GM13977 (cell line): ENCODE results near the gene LAP3.

Source experiments
- DNase-seq: peaks from one replicate; pipeline ENCODE4 v3.0.0; 2012; ENCODE audit warnings: low spot score
- in situ Hi-C: fragments of 300-500 bp; cut with MboI; formaldehyde crosslinking; loops from one replicate; pipeline ENCODE4 v1.12.0; 2022; ENCODE audit warnings: low sequenced_read_pairs, low pct_unique_long_range_greater_than_20kb, mixed read lengths, inconsistent platforms; ENCODE audit not compliant: unreplicated experiment
- TF ChIP-seq, protein P1 (sequence below): IDR thresholded peaks from 2 replicates; pipeline ENCODE4 v1.5.1; 2012; ENCODE audit warnings: mild to moderate bottlenecking, control low read depth; ENCODE audit not compliant: insufficient read depth; ENCODE audit errors: extremely low read depth, missing control alignments

LAP3 gene

DNA sequence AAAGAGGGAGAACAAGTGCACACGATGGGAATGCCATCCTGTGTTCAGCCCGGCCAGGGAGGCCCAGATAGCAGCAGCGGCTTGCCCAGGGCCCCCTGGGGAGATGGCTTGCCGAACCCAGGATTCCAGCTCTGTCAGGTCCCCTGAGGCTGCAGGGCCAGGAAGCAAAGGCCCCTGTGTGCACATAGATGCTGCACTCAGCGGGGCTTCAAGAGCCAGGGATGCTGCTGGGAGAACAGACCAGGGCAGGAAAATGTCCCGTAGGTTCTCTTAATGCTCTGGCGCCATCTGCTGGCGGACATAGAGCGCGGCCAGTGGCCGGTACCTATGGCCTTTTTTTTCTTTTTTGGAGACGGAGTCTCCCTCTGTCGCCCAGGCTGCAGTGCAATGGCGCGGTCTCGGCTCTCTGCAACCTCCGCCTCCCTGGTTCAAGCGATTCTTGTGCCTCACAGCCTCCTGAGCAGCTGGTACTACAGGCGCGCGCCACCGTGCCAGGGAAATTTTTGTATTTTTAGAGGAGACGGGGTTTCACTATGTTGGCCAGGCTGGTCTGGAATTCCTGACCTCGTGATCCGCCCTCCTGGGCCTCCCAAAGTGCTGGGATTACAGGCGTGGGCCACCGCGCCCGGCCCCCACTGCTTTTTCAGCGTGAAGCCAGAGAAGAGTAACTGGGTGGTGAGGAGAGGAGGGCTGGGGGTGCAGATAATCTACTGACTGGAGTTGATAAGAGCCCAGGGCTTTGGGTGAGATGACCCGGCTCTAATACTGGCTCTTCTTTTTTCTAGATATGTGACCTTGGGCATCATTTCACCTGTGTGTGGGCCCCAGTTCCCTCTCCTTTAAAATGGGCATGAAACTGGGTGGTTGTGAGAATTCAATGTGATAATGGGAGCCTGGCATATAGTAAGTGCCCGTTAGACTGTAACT is 60.0 kb downstream of the LAP3 start:
- peak; percentile 88 for DNase-seq
- in situ Hi-C loops, result no loop called here
- TF ChIP-seq, protein P1, sequence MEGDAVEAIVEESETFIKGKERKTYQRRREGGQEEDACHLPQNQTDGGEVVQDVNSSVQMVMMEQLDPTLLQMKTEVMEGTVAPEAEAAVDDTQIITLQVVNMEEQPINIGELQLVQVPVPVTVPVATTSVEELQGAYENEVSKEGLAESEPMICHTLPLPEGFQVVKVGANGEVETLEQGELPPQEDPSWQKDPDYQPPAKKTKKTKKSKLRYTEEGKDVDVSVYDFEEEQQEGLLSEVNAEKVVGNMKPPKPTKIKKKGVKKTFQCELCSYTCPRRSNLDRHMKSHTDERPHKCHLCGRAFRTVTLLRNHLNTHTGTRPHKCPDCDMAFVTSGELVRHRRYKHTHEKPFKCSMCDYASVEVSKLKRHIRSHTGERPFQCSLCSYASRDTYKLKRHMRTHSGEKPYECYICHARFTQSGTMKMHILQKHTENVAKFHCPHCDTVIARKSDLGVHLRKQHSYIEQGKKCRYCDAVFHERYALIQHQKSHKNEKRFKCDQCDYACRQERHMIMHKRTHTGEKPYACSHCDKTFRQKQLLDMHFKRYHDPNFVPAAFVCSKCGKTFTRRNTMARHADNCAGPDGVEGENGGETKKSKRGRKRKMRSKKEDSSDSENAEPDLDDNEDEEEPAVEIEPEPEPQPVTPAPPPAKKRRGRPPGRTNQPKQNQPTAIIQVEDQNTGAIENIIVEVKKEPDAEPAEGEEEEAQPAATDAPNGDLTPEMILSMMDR, result peak; percentile 91

DNA sequence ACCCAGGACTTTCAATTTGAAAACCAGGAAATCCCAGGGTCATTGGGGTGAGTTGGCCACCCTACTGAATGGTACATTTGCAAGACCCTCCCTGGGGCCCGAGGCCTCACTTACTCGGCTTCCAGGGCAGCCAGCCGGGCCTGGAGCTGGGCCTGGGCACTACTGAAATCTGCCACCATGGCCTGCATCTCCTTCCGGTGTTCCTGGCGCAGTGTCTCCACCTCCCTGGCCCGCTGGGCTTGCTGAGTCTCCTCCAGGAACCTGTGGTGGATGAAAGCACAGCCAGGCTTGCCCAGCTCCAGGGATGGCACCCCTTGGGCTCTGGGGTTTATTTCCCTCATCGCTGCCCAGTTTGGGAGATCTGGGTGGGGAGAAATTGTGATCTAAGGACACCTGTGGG is 62.1 kb downstream of the LAP3 start:
- in situ Hi-C loops, result no loop called here
- DNase-seq, result no peak
- TF ChIP-seq, protein P1, result no peak

DNA sequence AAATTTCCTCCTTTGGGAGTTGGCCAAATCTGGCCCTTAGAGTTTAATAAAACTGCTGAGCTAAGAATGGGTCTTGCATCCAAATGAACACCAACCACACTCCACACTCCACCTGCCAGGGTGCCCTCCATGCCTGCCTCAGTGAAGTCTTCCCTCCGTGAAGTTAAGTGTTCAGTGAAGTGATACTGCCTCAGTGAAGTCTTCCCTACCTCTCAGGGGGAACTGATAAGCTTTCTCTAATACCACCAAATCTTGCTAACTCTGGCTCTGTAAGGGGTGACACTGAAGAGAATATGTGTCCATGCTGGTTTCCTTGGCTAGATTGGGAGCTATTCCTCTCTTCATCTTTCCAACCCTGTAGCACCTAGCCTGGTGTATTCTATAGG is 65.4 kb downstream of the LAP3 start:
- no peak for DNase-seq
- in situ Hi-C loops, result no loop called here
- TF ChIP-seq, protein P1, result no peak

DNA sequence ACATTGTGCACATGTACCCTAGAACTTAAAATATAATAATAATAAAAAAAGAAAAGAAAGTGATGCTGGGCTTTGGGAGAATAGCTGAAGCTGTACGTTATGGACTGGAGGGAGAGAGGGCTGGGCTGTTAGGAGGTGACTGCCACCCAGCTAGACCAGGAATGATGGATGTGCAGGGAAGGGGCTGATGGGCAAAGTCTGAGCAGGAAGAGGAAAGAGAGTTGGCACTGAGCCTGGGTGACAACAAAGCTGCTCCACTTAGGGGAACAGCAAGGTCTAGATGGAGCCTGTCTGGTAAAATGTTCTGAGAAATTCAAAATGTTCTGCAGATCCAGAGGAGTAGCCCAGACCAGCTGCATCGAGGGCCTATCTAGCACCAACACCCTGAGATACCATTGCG is 69.7 kb downstream of the LAP3 start:
- in situ Hi-C loops, result no loop called here
- TF ChIP-seq, protein P1, result no peak
- no peak for DNase-seq

DNA sequence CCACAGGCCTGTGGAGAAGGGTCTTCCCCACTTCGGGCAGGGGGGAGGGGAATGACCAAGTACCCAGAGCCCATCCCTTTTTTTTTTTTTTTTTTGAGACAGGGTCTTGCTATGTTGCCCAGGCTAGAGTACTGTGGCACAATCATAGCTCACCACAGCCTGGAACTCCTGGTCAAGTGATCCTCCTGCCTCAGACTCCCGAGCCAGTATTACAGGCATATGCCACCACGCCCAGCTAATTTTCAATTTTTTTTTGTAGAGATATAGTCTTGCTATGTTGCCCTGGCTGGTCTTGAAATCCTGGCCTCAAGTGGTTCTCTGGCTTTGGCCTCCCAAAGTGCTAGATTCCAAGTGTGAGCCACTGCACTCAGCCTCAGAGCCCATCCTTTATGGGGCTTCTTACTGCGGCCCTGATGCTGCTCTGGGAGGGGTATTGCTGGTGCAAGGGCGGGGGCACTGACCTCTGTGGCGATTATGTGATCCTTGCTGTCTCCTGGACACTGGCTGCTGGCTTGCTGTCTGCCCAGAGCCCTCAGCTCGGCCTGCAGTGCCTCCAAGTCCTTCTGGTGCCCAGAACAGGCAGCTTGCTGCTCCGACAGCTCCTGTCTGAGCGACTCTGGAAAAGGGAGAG is 70.3 kb downstream of the LAP3 start:
- in situ Hi-C loops, result no loop called here
- DNase-seq, result no peak
- TF ChIP-seq, protein P1, result no peak

DNA sequence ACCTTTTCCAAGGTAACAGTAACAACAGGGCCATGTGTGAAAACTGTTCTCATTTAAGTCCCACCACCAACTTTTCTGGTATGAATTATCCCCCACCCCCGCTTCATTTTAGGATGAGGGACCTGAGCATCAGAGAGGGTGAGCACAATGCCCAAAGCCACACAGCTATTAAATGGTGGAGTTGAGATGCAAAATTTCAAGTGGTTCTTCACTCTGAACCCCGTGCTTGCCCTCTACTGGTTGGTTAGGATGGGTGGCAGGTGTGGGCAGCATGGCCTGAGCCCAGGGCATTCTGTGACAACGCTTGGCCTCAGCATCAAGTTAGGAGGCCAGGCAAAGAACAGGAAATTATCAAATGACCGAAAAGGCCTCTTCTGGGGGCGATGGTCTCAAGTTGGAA is 70.9 kb downstream of the LAP3 start:
- in situ Hi-C loops, result no loop called here
- DNase-seq, result no peak
- TF ChIP-seq, protein P1, result peak; percentile 8
